ENCODE data around the gene IGFBP5.

DNA sequence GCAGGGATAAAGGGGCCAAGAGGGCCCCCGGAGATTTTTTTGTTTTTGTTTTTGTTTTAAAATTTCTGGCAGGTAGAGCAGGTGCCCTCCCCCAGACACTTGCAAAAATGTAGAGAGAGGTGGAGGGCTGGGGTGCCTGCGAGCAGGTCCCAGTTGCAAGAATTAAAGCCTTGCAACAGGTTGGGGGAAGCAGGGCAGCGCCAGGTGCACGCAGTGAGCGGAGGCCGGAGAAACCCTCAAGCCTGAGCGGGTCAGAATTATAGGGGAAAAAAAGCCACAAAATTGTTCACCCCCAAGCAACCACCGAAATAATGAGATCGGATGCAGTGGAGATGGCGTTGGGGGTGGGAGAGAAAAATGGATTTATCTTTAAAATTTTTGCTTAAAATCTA lies 527 bp downstream of the IGFBP5 start:
- TF ChIP-seq, protein P1, sequence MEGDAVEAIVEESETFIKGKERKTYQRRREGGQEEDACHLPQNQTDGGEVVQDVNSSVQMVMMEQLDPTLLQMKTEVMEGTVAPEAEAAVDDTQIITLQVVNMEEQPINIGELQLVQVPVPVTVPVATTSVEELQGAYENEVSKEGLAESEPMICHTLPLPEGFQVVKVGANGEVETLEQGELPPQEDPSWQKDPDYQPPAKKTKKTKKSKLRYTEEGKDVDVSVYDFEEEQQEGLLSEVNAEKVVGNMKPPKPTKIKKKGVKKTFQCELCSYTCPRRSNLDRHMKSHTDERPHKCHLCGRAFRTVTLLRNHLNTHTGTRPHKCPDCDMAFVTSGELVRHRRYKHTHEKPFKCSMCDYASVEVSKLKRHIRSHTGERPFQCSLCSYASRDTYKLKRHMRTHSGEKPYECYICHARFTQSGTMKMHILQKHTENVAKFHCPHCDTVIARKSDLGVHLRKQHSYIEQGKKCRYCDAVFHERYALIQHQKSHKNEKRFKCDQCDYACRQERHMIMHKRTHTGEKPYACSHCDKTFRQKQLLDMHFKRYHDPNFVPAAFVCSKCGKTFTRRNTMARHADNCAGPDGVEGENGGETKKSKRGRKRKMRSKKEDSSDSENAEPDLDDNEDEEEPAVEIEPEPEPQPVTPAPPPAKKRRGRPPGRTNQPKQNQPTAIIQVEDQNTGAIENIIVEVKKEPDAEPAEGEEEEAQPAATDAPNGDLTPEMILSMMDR (IDR thresholded peaks at IDR 0.05): no peak
- TF ChIP-seq POLR2A (IDR thresholded peaks at IDR 0.05): no peak

All from body of pancreas (tissue), 4 donors.